ENCODE results near the gene TSPAN14.
"Not testable (repeated sequence)": the region's sequence is repeated elsewhere in the genome, so short reads cannot be mapped to it uniquely, and the experiment has no call there.

Gene TSPAN14

DNA sequence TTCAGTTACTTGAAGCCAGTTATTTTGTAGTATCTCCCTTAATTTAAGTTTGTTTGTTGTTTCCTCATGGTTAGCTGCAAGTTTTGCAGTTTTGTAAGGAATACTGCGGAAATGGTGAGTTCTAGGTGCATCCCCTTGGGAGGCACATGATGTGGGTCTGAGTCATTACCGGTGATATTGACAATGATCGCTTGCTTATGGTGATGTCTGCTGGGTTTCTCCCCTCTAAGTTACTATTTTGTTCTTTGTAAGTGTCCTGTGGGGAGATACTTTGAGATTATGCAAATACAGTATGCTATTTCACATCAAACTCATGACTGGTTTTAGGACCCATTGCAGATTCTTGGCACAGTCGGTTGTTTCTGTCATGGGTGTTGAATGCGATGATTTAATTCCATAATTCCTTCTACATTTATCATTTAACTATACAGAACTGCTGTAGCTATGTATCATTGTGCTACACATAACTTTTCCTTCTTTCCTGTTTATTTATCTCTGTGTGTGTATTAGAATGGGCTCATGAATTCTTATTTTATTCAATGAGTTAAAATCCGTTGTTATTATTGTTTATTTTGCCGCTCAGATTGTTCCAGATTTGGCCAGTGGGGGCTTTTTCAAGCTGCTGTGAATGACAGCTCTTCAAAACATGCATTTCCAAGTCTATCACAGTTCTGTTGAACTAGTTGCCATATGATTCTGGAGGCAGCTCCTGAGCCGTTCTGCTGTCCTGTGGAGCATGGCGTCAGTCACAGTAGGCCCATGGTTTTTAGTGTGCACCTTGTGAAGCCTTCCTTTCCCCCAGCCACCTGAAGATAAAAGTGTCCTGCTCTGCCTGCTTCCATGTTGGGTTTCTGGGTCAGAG lies 18.4 kb downstream of the TSPAN14 start:
- no peak for DNase-seq

DNA sequence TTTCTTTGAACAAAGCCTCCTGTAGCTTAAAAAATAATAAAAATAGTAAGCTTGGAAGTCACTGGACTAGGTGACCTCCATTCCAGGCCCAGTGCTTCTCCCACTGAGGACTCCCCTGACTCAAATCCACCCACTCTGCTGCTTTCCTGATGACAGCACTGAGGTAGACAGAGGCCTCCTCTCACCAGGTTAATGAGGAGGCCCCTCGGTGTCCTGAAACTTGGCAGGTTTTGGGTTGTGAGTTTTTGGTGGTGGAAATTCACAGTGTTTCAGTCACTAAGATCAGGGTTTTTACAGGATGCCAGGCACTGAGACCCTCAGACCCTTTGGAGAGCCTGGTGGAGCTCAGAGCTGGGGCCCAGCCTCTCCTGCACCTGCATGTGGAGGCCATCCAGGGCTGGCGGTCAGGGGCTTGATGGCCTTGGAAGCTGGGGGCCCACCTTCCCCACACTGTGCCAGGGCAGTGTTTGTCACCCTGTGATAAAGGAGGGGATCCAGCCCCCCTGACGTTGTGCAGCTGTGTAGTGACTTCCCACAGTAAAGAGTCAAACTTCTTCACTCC lies 19.1 kb downstream of the TSPAN14 start:
- no peak for DNase-seq

DNA sequence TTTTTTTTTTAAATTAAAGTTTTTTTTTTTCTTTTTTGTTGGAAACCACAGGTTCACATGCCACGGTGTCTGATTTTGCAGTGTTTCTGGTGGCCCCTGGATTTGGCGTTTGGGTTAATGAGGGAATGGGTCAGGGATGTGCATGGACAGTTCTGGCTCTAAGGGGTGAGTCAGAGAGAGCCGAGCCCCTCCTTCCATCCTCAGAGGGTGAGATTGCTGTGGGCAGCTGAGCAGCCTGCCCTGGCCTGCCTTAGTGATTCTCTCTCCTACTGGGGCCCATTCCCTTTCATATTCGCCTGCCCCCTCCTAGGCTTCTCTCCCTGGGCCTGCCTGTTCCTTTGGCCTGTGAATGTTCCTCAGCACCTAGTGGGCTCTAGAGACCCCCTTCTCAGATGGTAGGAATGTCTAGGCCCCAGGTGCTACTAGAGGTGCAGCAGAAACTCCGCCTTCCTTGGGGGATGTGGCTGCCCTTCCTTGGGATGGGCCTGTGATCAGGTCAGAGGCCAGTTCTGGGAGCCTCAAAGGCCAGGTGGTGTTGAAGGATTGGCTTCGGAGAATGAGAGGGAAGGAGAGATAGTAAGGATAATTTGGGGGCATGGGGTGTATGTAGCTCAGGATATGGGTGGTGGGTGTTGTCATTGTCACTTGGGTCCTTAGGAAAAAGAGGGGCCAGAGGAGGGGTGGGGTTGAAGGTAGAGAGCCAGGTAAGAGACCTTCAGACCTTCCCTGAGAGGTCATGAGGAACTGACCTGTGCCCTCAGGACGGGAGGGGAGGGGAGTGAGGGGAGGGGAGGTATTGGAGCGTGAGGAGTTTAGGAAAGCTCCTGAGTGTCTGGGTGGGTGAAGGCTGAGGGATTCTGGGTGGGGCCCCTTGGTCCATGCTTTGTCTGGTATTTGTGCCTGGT lies 19.8 kb downstream of the TSPAN14 start:
- DNase-seq: no peak

DNA sequence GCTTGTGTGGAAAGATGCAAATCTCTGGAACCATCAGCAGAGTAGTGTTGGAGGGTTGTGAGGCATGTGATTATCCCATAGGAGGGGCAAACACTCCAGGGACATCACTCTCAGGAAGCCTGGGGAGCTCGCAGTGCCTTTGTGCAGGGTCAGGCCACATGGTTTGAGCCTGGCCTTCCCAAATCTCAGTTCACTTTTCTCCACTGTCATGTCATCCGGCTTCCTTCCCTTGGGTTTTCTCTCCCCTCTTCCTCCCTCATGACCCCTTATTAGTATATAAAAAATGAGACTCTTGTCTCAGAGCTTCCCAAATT lies 20.4 kb downstream of the TSPAN14 start:
- no peak for DNase-seq

DNA sequence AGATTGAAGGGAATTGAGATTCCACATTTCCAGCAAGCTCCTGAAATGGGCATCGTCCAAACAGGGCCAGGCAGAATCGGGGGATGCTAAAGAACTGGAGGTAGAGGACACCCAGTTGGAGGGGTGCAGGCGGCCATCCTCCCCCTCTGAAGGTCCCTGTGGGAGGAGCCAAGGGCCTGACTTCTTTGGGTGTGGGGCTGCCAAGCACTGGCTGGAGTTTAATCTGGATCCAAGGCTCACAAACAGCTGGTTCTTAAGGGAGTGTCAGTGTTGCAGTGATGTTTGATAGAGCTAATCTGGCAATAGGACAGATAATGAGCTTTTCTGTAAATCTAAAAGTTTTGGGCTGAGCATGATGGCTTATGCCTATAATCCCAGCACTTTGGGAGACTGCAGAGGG lies 20.8 kb downstream of the TSPAN14 start:
- DNase-seq: no peak

DNA sequence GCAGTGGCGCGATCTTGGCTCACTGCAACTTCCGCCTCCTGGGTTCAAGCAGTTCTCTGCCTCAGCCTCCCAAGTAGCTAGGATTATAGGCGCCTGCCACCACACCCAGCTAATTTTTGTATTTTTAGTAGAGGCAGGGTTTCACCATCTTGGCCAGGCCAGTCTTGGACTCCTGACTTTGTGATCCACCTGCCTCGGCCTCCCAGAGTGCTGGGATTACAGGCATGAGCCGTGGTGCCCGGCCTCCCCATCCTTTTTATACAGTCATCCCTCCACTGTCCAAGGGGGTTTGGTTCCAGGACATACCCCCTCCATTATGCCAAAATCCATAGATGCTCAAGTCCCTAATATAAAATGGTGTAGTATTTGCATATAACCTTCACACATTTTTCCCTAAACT lies 21.5 kb downstream of the TSPAN14 start:
- not testable (repeated sequence) for DNase-seq

DNA sequence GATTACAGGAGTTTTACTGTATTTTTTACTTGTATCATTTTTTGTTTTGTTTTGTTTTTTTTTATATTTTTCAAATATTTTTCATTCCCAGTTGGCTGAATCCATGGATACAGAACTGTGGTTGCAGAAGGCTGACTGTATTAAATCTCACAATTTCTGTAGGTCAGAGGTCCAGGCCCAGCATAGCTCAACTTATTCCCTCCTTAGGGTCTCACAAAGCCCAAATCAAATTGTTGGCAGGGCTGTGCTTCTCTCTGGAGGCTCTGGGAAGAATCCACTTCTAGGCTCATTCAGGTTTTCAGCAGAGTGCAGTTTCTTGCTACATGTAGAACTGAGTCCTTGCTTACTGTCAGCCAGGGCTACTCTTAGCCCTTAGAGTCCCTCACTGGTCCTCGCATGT lies 22.6 kb downstream of the TSPAN14 start:
- DNase-seq: no peak

DNA sequence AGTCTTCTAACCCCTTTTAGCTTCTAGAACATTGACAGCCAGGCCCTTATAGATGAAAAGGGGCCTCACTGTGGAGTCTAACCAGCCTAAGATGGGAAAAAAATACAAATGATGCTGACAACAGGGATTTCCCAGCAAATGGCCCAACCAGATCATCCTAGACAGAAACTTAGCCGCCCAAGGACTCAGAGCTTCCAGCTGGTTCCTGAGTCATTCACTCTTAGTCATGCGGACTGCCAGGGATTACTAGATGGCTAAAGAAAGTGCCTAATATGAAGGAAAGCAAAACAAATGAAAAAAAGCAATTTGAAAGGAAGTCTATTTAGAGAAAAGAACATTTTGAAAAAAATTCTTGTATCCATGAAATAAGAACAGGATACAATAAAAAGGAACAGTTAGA lies 23.7 kb downstream of the TSPAN14 start:
- DNase-seq: no peak

DNA sequence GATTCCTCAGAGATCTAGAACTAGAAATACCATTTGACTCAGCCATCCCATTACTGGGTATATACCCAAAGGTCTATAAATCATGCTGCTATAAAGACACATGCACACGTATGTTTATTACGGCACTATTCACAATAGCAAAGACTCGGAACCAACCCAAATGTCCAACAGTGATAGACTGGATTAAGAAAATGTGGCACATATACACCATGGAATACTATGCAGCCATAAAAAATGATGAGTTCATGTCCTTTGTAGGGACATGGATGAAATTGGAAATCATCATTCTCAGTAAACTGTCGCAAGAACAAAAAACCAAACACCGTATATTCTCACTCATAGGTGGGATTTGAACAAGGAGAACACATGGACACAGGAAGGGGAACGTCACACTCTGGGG lies 26.3 kb downstream of the TSPAN14 start:
- DNase-seq: not testable (repeated sequence)

DNA sequence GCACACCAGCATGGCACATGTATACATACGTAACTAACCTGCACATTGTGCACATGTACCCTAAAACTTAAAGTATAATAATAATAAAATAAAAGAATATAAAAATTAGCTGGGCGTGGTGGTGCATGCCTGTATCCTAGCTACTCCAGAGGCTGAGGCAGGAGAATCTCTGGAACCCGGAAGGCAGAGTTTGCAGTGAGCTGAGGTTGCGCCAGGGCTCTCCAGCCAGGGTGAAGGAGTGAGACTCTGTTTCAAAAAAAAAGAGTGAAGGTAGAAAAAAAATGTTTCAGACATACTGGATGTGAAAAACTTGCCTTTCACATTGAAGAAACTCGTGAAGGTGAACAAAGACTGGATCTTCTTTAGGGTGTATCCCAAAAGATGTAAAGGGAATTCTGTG lies 26.7 kb downstream of the TSPAN14 start:
- no peak for DNase-seq

DNA sequence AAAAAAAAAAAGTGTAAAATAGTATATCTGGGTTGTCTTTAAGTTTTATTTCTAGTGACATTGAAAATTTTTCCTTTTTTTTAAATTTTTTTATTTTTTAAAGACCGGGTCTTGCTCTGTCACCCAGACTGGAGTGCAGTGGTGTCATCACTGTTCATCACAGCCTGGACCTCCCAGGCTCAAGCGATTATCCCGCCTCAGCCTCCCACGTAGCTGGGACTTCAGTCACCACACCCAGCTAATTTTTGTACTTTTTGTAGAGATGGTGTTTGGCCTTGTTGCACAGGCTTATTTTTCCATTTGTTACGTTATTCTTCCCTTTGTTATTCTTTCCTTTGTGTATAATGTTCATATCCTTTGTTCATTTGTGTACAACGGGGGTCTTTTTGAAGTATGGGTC lies 30.1 kb downstream of the TSPAN14 start:
- DNase-seq: no peak

DNA sequence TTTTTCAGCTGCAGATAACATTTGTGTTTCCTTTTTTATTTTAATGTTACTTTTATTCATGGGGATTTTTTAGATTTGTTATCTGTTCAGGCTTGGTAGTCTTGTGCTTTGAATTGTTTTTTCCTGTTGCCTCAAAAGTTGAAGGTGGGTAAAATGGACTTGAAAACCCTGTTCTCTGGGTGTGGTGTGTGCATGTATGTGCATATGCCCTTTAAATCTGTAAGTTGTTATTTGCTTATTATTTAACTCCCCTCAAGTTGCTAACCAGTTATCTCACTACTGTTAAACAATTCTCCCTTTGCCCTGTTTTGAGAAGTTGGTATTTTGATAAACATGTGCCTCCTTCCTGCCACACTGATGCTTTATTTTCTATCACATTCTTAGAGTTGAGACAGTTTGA lies 30.6 kb downstream of the TSPAN14 start:
- DNase-seq: no peak

DNA sequence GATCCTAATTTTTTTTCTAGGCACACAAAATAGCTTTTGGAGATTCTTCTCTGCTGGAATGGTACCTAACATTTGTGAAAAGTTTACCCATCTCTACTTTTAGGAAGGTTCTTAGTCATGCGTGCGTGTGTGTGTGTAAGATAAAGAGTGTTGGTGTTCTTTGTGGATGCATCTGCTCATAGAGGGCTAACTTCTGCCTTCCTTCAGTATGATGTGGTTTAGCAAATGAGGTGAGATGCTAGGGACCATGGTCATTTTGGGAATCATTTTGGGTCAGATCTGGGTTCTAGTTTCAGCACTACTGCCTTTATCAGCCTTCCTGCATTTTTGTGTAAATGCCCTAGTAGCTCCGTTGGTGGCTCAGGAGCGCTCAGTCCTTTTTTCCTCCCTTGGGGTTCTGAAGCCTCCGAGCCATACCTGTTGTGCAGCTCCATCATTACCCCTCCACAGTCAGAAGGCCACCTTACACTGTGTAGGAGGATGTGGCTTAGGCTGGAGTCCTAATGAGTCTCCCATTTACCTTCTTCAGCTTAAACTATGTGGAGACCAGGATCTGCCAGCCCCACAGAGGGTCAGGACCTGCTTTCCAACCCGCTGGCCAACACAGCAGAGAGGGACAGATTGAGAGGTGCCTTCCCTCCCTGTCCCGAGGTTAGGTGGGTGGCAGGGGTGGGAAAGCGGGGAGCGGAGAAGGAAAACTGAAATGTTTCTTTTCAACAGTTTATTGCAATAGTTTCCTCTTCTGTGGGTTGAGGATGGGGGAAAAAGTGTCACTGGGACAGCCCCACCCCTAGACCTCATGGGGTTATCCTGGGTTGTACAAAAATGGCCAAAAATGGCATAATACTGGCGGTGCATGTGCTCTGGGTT lies 31.2 kb downstream of the TSPAN14 start:
- no peak for DNase-seq

DNA sequence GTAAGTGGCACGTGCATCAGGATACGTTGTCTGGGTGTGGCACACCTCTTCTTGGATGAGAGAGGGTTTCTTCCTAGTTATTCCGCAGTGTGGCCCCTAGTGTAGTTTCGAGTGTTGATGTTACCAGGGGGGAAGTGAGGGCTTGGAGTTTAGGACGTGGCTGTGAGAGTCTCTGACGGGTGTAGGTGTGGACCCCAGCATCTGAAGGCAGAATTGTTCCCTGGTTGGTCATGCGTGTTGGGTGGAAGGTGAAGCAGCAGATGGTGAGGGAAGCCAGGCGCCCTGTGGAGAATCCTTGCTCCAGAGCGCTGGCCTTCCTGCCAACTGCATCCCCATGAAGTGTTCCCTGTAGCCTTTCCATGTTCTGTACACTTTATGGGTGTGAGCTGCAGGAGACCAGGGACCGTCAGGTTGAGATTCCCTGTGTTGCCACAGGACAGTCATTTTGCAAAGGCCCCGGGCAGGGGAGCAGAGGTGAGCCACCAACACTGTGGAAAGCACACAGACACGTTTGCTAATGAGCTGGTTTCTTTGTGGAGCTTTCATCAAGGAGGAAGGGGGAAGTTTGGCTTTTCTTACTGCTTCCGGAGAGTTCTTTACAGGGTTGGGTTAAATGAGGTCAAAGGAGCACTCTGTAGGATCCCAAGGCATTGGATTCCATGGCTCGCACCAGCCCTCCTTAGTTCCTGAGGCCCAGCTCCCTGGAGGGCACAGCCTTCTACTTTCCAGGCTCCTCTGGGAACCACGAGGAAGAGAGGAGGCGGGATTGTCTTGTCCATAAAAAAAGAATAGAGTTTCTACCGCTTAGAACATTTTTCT lies 32.0 kb downstream of the TSPAN14 start:
- DNase-seq: no peak

DNA sequence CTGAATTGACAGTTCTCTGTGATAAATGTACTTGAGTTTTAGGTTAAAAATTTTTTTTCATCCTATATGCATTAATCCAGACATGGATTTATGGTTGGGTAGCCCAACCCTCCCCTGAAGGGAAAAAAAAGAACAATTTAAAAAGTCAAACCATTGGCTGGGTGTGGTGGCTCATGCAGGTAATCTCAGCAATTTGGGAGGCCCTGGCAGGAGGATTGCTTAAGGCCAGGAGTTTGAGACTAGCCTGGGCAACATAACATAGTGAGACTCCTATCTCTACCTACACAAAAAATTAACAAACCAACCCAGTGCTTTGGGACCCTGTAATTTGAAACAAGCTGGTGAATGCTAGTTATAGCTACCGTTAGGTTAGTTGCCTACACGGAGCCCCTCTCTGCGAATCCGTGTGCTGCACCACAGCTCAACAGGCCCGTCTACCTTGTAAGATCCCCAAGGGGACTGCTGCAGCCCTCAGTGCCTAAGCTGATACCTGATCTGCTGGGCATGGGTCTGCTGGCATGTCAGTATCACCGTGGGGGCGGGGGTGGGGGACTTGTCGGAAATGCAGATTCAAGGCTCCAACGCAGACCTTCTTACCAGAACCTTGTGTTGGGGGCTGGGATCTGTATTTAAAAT lies 32.8 kb downstream of the TSPAN14 start:
- no peak for DNase-seq

DNA sequence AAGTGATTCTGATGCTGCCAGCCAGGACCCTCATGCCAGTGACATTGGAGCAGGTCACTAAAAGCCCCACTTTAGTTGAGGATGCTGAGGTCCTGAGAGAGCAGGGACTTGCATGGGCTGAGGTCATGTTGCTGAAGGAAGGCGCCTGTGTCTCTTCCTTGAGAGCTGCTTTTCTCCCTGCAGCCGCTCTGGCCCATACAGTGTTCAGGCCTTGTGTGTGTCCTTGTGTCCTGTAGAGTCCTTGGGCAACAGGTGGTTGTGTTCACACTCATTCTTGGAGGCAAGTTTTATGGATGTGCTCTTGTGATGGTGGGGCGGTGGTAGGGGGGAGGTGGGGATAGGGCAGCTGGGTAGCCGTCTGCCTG lies 33.3 kb downstream of the TSPAN14 start:
- DNase-seq: no peak

DNA sequence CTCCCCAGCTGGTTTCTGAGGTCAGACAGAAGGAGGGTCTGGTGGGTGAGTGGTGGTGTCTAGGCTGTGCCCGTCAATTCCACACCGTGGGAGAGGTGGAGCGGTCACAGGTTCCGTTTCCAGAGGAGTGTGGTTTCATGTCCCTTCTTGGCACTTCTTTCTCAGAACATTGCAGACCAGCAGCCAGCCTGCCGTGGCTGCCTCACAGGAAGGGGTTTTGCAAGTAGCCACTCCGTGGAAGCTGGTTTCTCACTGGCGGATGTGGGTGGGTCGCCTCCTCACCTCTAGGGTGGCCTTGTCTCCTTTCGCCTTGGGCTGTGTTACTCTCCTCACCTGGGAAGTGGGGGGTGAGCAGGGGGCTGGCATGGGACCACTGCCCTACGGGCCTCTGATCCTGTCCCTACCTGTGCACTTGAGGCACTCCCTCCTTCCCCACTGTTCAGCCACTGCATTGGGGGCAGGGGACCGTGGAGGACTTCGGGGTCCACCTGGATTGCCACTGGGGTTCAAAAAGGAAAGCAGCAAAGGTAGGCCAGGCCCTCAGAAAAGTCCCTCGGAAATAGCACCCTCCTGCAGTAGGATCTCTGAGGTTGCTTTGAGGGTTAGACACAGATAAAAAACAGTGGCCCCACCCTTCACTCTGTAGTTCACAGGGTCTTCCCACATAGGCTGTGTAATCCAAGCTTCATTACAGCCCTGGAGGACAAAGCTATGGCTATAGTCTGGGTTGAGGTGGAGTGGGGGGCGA lies 33.9 kb downstream of the TSPAN14 start:
- no peak for DNase-seq

DNA sequence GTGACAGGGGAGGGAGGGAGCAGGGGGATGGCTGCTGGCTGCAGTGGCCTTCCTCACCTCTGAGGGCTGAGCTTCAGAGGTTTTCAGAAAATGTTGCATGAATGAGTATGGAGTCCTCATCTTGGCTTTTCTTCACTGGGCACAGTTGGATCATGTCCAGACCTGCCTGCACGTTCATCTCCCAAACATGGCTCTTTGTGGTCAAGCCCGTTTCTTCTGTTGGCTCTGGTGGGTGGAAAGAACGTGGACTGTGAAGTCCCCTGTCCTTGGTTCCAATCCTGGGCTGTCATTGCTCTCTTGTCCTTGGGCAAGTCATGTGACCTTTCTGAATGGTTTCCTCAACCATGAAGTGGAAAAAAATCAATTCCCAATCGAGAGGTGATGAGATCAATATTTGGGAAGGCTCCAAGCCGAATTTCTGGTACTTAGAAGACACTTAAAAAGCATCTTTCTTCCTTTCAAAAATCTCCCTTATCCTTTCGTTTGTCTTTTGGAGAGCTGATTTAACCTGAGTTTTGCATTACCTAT lies 34.5 kb downstream of the TSPAN14 start:
- DNase-seq: no peak

DNA sequence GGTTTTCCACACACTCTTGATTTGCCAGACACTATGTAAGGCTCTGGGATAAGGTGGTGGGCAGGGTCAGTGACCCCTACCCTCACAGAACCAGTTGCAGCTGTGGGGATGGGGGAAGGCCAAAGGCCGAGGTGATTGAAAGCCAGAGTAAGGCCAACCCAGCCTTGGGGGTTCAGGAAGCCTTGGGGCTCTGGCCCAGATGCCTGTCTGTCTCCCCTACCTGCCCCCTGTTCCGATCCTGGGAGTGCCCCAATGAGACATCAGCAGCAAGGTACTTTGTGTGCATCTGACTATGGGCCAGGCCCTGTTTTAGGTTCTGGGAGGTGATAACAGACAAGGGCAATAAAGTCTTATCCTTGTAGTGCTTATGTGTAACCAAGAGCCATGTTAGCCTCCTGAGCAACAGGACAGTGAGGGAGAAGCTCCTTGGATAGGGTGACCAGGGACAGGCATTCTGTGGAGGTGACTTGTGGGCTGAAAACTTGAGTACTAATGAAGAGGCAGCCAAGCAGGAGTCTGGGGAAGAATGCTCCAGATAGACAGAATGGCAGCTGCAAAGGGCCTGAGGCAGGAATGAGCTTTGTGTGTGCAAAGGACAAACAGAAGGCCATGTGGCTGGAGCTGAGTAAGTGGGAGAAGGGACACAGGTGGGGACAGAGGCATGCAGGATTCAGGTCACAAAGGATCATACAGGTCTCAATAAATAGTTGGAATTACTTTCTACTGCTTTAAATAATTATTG lies 35.4 kb downstream of the TSPAN14 start:
- DNase-seq: no peak

Data from activated naive CD4-positive, alpha-beta T cell treated with anti-CD3 and anti-CD28 coated beads, Interleukin-2, amount 50 U/mL, for 16 hours (primary cell).